IgD-negative memory B cell (primary cell): ENCODE measurements around the gene NBL1. TPM values are rescaled to one million over a fixed set of nuclear protein-coding genes. Genes with fewer than 3 reads are reported as not detected.
"Not testable (repeated sequence)": the region's sequence is repeated elsewhere in the genome, so short reads cannot be mapped to it uniquely, and the experiment has no call there.

ENCODE experiments used
- H3K27ac Mint-ChIP-seq, 3 donors: one replicate each; pipeline ENCODE4 v1.8.0; 2020 to 2022; ENCODE audit warnings: mild to moderate bottlenecking in 3 of 3, mixed read lengths in 3 of 3, moderate library complexity in 1 of 3
- H3K27me3 Mint-ChIP-seq: one replicate; pipeline ENCODE4 v1.8.0; 2021; ENCODE audit warnings: mixed read lengths
- H3K36me3 Mint-ChIP-seq: one replicate; pipeline ENCODE4 v1.8.0; 2020; ENCODE audit warnings: mild to moderate bottlenecking, mixed read lengths
- H3K4me1 Mint-ChIP-seq, 3 donors: one replicate each; pipeline ENCODE4 v1.8.0; 2020 to 2022; ENCODE audit warnings: mixed read lengths in 3 of 3, mild to moderate bottlenecking in 1 of 3
- H3K4me3 Mint-ChIP-seq, 4 donors: one replicate each; pipeline ENCODE4 v1.8.0; 2020 to 2022; ENCODE audit warnings: mild to moderate bottlenecking in 4 of 4, mixed read lengths in 4 of 4, moderate library complexity in 3 of 4
- H3K9me3 Mint-ChIP-seq, 3 donors: one replicate each; pipeline ENCODE4 v1.8.0; 2020 to 2021; ENCODE audit warnings: mixed read lengths in 3 of 3, mild to moderate bottlenecking in 1 of 3
- polyA plus RNA-seq: library from polyadenylated mRNA; unstranded; fragments of 300-500 nt; fragmentation: Illumina TruSeq; gene quantifications from one replicate; pipeline ENCODE4 v1.2.3, GENCODE V29; 2021

Gene NBL1
- polyA plus RNA-seq, 1 donor from 2014 or later, result 0.18 TPM

GRCh38 chr1:19633106-19633505 lies 11.0 kb upstream of the NBL1 start:
- Mint-ChIP-seq H3K27me3 (no peaks in the 10 kb centered on the region), H3K27ac (no peak overlapping the region), H3K9me3 (no peaks in the 10 kb centered on the region), H3K36me3 (peaks cover 4% of the 10 kb centered on the region), H3K4me3 (no peak overlapping the region), H3K4me1 (peaks cover 0 to 3% (median 0%) of the 10 kb centered on the region in 3 donors)

DNA sequence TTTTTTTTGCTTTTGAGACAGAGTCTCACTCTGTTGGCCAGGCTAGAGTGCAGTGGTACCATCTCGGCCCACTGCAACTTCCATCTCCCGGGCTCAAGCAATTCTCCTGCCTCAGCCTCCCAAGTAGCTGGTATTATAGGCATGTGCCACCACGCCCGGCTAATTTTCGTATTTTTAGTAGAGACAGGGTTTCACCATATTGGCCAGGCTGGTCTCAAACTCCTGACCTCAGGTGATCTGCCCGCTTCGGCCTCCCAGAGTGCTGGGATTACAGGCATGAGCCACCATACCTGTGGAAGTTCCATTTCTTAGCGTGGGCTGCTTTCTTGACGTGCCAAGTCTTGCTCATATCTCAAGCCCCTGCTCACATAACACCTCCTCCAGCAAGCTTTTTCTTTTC lies 9.0 kb upstream of the NBL1 start:
- not testable (repeated sequence) for H3K27ac Mint-ChIP-seq, H3K9me3 Mint-ChIP-seq, H3K27me3 Mint-ChIP-seq, H3K4me3 Mint-ChIP-seq, H3K36me3 Mint-ChIP-seq, H3K4me1 Mint-ChIP-seq

GRCh38 chr1:19635646-19636045 lies 8.5 kb upstream of the NBL1 start:
- Mint-ChIP-seq H3K36me3 (no peaks in the 10 kb centered on the region), H3K27ac (no peak overlapping the region), H3K9me3 (no peaks in the 10 kb centered on the region), H3K27me3 (peaks cover 7% of the 10 kb centered on the region), H3K4me3 (no peak overlapping the region), H3K4me1 (peaks cover 0 to 2% (median 0%) of the 10 kb centered on the region in 3 donors)

GRCh38 chr1:19636065-19636464 lies 8.0 kb upstream of the NBL1 start:
- peaks cover 10% of the 10 kb centered on the region for H3K27me3 Mint-ChIP-seq
- H3K36me3 Mint-ChIP-seq, result no peaks in the 10 kb centered on the region
- no peak overlapping the region for H3K27ac Mint-ChIP-seq
- H3K9me3 Mint-ChIP-seq, result no peaks in the 10 kb centered on the region
- no peak overlapping the region for H3K4me3 Mint-ChIP-seq
- peaks cover 0 to 2% (median 0%) of the 10 kb centered on the region in 3 donors for H3K4me1 Mint-ChIP-seq

DNA sequence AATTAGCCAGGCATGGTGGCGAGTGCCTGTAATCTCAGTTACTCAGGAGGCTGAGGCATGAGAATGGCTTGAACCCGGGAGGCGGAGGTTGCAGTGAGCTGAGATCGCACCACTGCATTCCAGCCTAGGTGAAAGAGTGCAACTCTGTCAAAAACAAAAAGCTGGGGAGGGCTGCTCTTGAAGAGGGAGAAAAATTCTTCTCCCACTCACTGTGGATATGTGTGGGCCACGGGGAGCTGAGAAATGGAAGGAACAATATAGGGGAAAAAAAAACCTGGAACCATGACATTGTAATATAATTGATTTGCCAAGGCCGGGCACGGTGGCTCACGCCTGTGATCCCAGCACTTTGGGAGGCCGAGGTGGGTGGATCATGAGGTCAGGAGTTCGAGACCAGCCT lies 7.4 kb upstream of the NBL1 start:
- H3K36me3 Mint-ChIP-seq, H3K27ac Mint-ChIP-seq, H3K4me1 Mint-ChIP-seq, H3K9me3 Mint-ChIP-seq, H3K4me3 Mint-ChIP-seq: not testable (repeated sequence)
- H3K27me3 Mint-ChIP-seq, result peaks cover 16% of the 10 kb centered on the region

DNA sequence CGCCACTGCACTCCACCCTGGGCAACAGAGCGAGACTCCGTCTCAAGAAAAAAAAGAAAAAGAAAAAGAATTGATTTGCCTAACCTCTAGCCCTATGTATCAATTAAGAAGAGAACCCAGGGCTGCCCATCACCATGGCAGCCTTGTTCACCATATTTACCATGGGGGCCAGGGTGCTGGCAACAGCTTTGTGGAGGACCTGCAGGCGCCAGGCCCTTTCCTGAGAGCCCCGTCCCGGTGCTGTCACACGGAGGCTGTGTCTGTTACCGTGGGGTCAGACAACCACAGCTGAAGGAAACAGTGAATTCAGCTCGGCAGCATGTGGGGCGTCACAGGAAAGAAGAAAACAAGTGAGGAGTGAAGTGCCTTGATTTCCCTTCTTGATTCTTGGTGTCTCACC lies 6.5 kb upstream of the NBL1 start:
- no peaks in the 10 kb centered on the region for H3K36me3 Mint-ChIP-seq
- no peak overlapping the region for H3K4me3 Mint-ChIP-seq
- peaks cover 0 to 2% (median 0%) of the 10 kb centered on the region in 3 donors for H3K4me1 Mint-ChIP-seq
- H3K27me3 Mint-ChIP-seq, result peaks cover 19% of the 10 kb centered on the region
- no peaks in the 10 kb centered on the region for H3K9me3 Mint-ChIP-seq
- H3K27ac Mint-ChIP-seq, result no peak overlapping the region

DNA sequence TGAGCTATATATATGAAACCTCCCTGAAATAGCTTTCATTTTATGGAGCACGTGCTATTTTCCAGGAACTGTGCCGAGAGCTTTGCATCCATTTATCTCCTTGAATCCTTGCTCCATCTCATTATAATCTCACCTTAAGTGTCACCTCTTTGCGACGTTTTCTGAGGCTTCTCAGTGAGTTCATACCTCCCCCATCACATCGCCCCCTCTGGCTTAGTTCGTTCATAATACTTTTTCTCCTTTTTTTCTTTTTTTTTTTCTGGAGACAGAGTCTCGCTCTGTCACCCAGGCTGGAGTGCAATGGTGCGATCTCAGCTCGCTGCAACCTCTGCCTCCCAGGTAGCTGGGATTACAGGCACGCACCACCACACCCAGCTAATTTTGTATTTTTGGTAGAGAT lies 4.9 kb upstream of the NBL1 start:
- H3K4me3 Mint-ChIP-seq, H3K4me1 Mint-ChIP-seq, H3K27ac Mint-ChIP-seq, H3K9me3 Mint-ChIP-seq, H3K36me3 Mint-ChIP-seq: not testable (repeated sequence)
- peaks cover 31% of the 10 kb centered on the region for H3K27me3 Mint-ChIP-seq

DNA sequence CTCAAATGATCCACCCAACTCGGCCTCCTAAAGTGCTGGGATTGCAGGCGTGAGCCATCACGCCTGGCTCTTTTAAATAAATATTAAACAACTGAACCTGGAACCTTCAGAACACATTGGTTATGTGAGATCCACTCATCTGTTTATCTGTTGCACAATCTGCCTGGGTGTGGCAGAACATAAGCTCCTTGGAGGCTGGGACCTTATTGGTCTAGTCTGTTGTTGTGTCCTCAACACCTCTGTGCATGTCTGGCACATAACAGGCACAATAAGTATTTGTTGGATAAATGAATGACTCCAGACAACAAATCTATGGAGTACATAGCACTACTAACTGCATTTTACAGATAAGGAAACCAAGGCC lies 4.1 kb upstream of the NBL1 start:
- Mint-ChIP-seq H3K4me1 (peaks cover 0 to 5% (median 4%) of the 10 kb centered on the region in 3 donors), H3K4me3 (no peak overlapping the region), H3K27ac (no peak overlapping the region), H3K27me3 (peaks cover 34% of the 10 kb centered on the region), H3K9me3 (no peaks in the 10 kb centered on the region), H3K36me3 (no peaks in the 10 kb centered on the region)

- peaks cover 35% of the 10 kb centered on the region for H3K27me3 Mint-ChIP-seq
- no peak overlapping the region for H3K4me3 Mint-ChIP-seq
- H3K36me3 Mint-ChIP-seq, result no peaks in the 10 kb centered on the region
- H3K27ac Mint-ChIP-seq, result no peak overlapping the region
- H3K9me3 Mint-ChIP-seq, result no peaks in the 10 kb centered on the region
- H3K4me1 Mint-ChIP-seq, result peaks cover 0 to 5% (median 4%) of the 10 kb centered on the region in 3 donors
Measured at GRCh38 chr1:19640363-19641316, 3.5 kb upstream of the NBL1 start.

- H3K36me3 Mint-ChIP-seq, result no peaks in the 10 kb centered on the region
- peak overlapping the region; percentile 77 to 91 (median 87) for H3K4me3 Mint-ChIP-seq
- no peaks in the 10 kb centered on the region for H3K9me3 Mint-ChIP-seq
- H3K27me3 Mint-ChIP-seq, result peaks cover 55% of the 10 kb centered on the region
- H3K4me1 Mint-ChIP-seq, result peaks cover 0 to 8% (median 6%) of the 10 kb centered on the region in 3 donors
- H3K27ac Mint-ChIP-seq, result peak overlapping the region in 2 of 3 donors; percentile 19 to 86
Measured at GRCh38 chr1:19643121-19643520, 990 bp upstream of the NBL1 start.

DNA sequence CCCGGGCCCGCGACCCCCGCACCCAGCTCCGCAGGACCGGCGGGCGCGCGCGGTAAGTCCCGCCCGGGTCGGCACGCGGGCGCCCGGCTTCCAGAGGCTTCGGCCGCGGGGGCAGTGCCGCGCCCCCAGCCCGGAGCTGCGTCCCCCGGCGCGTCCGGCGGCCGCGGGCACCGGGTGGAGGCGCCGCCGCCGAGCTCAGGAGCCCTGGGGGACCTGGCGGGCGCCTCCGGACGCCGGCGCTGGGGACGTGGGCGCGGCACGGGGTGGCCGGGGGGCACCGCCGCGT lies 227 bp downstream of the NBL1 start:
- H3K27ac Mint-ChIP-seq, result no peak overlapping the region
- H3K4me3 Mint-ChIP-seq, result no peak overlapping the region
- peaks cover 2% of the 10 kb centered on the region for H3K36me3 Mint-ChIP-seq
- H3K27me3 Mint-ChIP-seq, result peaks cover 57% of the 10 kb centered on the region
- no peaks in the 10 kb centered on the region for H3K9me3 Mint-ChIP-seq
- peaks cover 0 to 8% (median 6%) of the 10 kb centered on the region in 3 donors for H3K4me1 Mint-ChIP-seq

DNA sequence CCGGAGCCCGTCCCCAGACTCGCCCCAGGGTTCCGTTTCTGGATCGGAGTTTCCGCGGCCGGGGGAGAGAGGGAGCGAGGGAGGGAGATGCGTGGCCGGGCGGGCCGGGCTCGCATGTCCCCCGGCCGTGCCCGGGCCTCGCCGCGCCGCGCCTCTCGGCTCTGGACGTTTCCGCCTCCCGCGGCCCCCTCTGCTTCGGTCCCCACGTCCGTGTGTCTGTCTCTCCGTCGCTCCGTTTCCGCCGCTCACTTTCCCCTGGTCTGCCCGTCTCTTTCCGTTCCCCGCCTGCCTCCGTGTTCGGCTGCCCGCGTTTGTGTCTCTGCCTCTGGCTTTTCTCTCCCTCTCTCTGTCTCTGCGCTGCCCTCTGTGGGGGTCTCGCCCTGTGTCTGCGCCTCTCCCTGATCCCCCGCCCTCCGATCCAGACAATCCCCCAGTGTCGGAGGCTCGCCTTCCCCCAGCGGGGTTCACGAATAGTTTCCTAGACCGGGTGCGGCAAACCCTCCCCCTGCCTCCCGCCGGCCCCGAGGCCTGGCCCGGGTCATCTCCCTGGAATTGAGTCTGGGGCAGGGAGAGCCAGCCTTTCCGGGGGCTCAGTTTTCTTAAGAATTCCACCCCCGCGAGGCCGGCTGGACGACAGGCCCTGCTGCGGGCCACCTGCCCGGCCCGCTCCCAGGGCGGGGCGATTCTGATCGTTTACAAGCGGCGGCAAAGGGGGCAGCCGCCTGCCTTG lies 735 bp downstream of the NBL1 start:
- Mint-ChIP-seq H3K27me3 (peaks cover 56% of the 10 kb centered on the region), H3K27ac (peak overlapping the region in 2 of 3 donors; percentile 57 to 64), H3K4me1 (peaks cover 0 to 8% (median 6%) of the 10 kb centered on the region in 3 donors), H3K36me3 (peaks cover 2% of the 10 kb centered on the region), H3K4me3 (peak overlapping the region; percentile 84 to 97 (median 90)), H3K9me3 (no peaks in the 10 kb centered on the region)

DNA sequence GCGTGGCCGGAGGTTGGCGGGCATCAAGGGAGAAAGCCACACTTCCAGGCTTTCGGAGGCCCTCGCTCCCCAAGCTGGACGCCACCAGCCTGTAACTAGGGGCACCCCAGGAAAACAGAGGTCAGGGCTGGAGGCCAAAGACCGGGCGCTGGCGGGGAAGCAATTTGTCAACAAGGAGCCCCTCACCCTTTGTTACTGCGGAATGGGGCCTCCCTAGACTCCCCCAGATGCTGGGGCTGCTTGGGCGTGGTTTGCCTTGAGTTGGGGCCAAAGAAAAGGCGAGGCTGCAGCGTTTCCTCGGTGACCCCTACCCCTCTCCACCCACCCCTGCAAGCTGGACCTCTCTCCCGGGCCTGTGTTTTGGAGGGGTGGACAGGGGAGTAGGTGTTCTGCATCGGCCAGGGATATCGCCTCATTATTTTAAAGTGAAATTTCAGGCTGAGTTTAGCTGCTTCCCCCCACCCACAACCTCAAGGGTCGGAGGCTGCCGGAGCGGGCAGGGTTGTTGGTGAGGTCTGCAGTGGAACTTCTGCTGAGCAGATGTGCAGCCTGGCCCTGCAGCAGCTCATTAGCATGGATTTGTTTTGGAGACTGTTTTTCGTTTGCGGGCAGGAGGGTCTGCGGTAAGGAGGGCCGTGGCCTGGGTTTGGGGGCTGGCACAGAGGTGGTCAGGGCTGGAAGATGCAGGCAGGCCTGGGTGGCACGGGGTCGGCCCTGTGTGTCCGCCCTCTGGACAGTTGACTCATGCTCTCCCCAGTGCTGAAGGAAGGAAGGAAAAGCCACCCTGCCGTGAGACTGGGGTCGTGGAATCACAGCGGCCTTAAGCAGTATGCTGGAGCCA lies 1.5 kb downstream of the NBL1 start:
- Mint-ChIP-seq H3K4me1 (peaks cover 0 to 8% (median 6%) of the 10 kb centered on the region in 3 donors), H3K4me3 (peak overlapping the region; percentile 17 to 95 (median 46)), H3K27ac (no peak overlapping the region), H3K36me3 (peaks cover 2% of the 10 kb centered on the region), H3K9me3 (no peaks in the 10 kb centered on the region), H3K27me3 (peaks cover 54% of the 10 kb centered on the region)

DNA sequence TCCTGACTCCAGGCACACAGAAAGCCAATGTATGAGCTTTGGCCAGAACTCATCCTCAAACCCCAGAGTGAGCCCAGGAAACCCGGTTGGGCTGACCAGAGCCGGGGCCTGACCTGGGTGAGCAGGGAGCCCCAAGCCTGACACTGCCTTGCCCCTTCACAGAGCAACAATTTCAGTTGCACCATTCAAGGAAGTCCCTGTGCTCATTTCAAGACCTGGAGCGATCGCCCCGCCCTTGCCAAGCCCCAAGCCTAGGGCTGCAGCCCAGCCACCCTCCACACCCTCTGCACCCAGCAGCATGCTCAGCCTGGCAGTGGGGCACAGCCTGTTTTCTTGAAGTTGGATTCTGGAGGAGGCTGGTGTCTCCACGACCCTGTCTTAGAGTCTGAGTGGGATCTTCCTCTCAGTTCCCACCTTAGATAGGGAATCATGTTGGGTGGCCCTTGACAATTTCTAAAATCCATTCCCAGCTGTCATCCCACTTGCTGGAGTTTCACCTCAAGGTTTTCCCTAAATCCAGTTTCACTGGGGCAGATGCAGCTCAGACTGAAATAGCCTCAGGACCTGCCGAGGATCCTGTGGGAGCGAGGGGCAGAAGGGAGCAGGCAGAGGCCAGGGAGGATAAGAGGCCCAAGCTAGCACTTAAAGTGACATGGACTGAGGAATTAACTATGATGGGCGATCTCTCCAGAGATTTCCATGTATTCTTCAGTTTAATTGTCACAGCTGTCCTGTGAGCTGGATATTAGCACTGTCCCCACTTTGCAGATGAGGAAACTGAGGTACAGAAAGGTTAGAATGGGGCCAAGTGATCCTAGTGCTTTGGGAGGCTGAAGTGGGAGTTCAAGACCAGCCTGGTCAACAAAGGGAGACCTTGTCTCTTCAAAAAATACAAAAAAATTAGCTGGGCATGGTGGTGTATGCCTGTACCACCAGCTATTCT lies 2.5 kb downstream of the NBL1 start:
- H3K9me3 Mint-ChIP-seq, result no peaks in the 10 kb centered on the region

More for the DNA sequence above, 2.5 kb downstream of the NBL1 start:
- Mint-ChIP-seq H3K4me3 (peak overlapping the region in 3 of 4 donors; percentile 17 to 37 (median 28)), H3K27me3 (peaks cover 45% of the 10 kb centered on the region), H3K36me3 (peaks cover 2% of the 10 kb centered on the region), H3K4me1 (peaks cover 0 to 8% (median 7%) of the 10 kb centered on the region in 3 donors), H3K27ac (peak overlapping the region in 1 of 3 donors; percentile 69)
